Liver (tissue), 9 donors: Measurements from ENCODE around the gene MIR17HG. TPM values are rescaled to one million over a fixed set of nuclear protein-coding genes. Genes with fewer than 3 reads are reported as not detected.

Experiments
- DNase-seq: peaks from one replicate; pipeline ENCODE4 v3.0.0-alpha.2; 2017; ENCODE audit warnings: low spot score
- H3K27ac ChIP-seq, 2 donors: one replicate each; pipeline ENCODE4 v1.7.0; 2013; ENCODE audit warnings: inconsistent platforms in 2 of 2, low read length in 2 of 2, control low read depth in 1 of 2, low read depth in 1 of 2, mild to moderate bottlenecking in 1 of 2
- H3K27me3 ChIP-seq, 4 donors: one replicate each; pipeline versions ENCODE4 v1.6.1 to v1.7.0; 2013; ENCODE audit warnings: low read length in 3 of 4, inconsistent platforms in 1 of 4, mild to moderate bottlenecking in 1 of 4, moderate library complexity in 1 of 4; ENCODE audit not compliant: control insufficient read depth in 4 of 4, insufficient read depth in 4 of 4
- H3K36me3 ChIP-seq, 4 donors: one replicate each; pipeline versions ENCODE4 v1.6.1 to v1.7.0; 2013; ENCODE audit warnings: low read length in 3 of 4, mild to moderate bottlenecking in 3 of 4, low read depth in 1 of 4, moderate library complexity in 1 of 4; ENCODE audit not compliant: control insufficient read depth in 4 of 4, insufficient read depth in 3 of 4
- H3K4me1 ChIP-seq, 4 donors: one replicate each; pipeline versions ENCODE4 v1.6.1 to v1.7.0; 2013; ENCODE audit warnings: low read length in 3 of 4, mild to moderate bottlenecking in 3 of 4, moderate library complexity in 1 of 4; ENCODE audit not compliant: control insufficient read depth in 4 of 4, insufficient read depth in 4 of 4
- H3K4me3 ChIP-seq, 3 donors: one replicate each; pipeline versions ENCODE4 v1.6.1 to v1.7.0; 2013; ENCODE audit warnings: low read length in 3 of 3, control low read depth in 1 of 3, low read depth in 1 of 3, mild to moderate bottlenecking in 1 of 3
- H3K9ac ChIP-seq, 2 donors: one replicate each; pipeline ENCODE4 v1.7.0; 2013; ENCODE audit warnings: low read length in 2 of 2, mild to moderate bottlenecking in 2 of 2, moderate library complexity in 2 of 2, control low read depth in 1 of 2, low read depth in 1 of 2
- H3K9me3 ChIP-seq, 4 donors: one replicate each; pipeline versions ENCODE4 v1.6.1 to v1.7.0; 2013; ENCODE audit warnings: low read length in 3 of 4; ENCODE audit not compliant: control insufficient read depth in 4 of 4
- ATF3 ChIP-seq: IDR thresholded peaks from 2 replicates; pipeline ENCODE4 v1.6.1; 2016; ENCODE audit warnings: antibody characterized with exemption
- CTCF ChIP-seq: fragments of 150-350 bp; IDR thresholded peaks from 2 replicates; pipeline ENCODE4 v1.5.1; 2017; ENCODE audit warnings: improper control_type of control experiment, low read depth, low read length; ENCODE audit not compliant: missing input control
- FOXA1 ChIP-seq: IDR thresholded peaks from 2 replicates; pipeline ENCODE4 v1.6.1; 2016; ENCODE audit warnings: antibody characterized with exemption
- FOXA2 ChIP-seq: IDR thresholded peaks from 2 replicates; pipeline ENCODE4 v1.6.1; 2016; ENCODE audit warnings: antibody characterized with exemption
- HNF4A ChIP-seq, 2 donors: conservative IDR thresholded peaks; 2 replicates each; pipeline ENCODE4 v1.6.1; 2016; ENCODE audit warnings: antibody characterized with exemption in 2 of 2, mild to moderate bottlenecking in 2 of 2
- HNF4G ChIP-seq: IDR thresholded peaks from 2 replicates; pipeline ENCODE4 v1.6.1; 2016; ENCODE audit warnings: antibody characterized with exemption
- JUND ChIP-seq, 2 donors: IDR thresholded peaks; 2 replicates each; pipeline ENCODE4 v1.6.1; 2016; ENCODE audit warnings: antibody characterized with exemption in 2 of 2
- RAD21 ChIP-seq, 2 donors: IDR thresholded peaks; 2 replicates each; pipeline ENCODE4 v1.6.1; 2016; ENCODE audit warnings: antibody characterized with exemption in 2 of 2, mild to moderate bottlenecking in 2 of 2
- TAF1 ChIP-seq: conservative IDR thresholded peaks from 2 replicates; pipeline ENCODE4 v1.6.1; 2016; ENCODE audit warnings: antibody characterized with exemption, mild to moderate bottlenecking
- ZBTB33 ChIP-seq: IDR thresholded peaks from 2 replicates; pipeline ENCODE4 v1.6.1; 2016; ENCODE audit warnings: antibody characterized with exemption
- WGBS: extraction: QIAGEN DNeasy Blood & Tissue Kit; methylation state at CpG from one replicate; pipeline ENCODE4 v1.1.7; 2013; 5-methylcytosine and 5-hydroxymethylcytosine counted together
- polyA plus RNA-seq, 2 donors: library from polyadenylated mRNA; stranded (reverse) in 1 of 2; unstranded in 1 of 2; fragments of 200-250 nt in 1 of 2; fragments of >200 nt in 1 of 2; fragmentation: Nextera tagmentation in 1 of 2; extraction: Ambion mirVana in 1 of 2; gene quantifications; one replicate each; pipeline versions ENCODE4 v1.2.1 to v1.2.3, GENCODE V29; 2013 to 2015
- total RNA-seq, 2 donors: library from RNA; depleted of rRNA; stranded (reverse); fragments of >200 nt; gene quantifications; one replicate each; pipeline ENCODE4 v1.2.3, GENCODE V29; 2014
- donor health status: healthy.
- donor health status: healthy.
- donor health status: healthy.
- donor health status: healthy.
- donor health status: healthy.

The MIR17HG gene
- total and polyA plus RNA-seq, 4 donors, result 0.27 to 7.7 (median 4.4) TPM

- no peak for TF ChIP-seq ZBTB33
These were observed 17.8 kb upstream of the MIR17HG start (continued) for GRCh38 chr13:91329733-91330132.

- WGBS, result 88% methylated on average over 4 of the region's 4 CpGs
- DNase-seq, result no peak
These were observed 16.2 kb upstream of the MIR17HG start for GRCh38 chr13:91331047-91331915.

More at GRCh38 chr13:91331047-91331915, 16.2 kb upstream of the MIR17HG start:
- no peak overlapping the region for H3K4me3 ChIP-seq
- no peaks in the 10 kb centered on the region for H3K9me3 ChIP-seq
- no peaks in the 10 kb centered on the region for H3K27me3 ChIP-seq
- H3K27ac ChIP-seq, result no peak overlapping the region
- H3K36me3 ChIP-seq, result no peaks in the 10 kb centered on the region
- H3K9ac ChIP-seq, result no peak overlapping the region
- no peak for TF ChIP-seq HNF4G
- TF ChIP-seq ATF3, result no peak
- TF ChIP-seq FOXA1, result no peak
- no peak for TF ChIP-seq TAF1
- TF ChIP-seq ZBTB33, result no peak
- no peak for TF ChIP-seq JUND (IDR thresholded peaks at IDR 0.05)
- TF ChIP-seq FOXA2, result no peak
- TF ChIP-seq CTCF, result no peak
- TF ChIP-seq HNF4A (conservative IDR thresholded peaks at IDR 0.05), result no peak
- TF ChIP-seq RAD21 (IDR thresholded peaks at IDR 0.05), result no peak
- no peaks in the 10 kb centered on the region for H3K4me1 ChIP-seq
